Tibial nerve (tissue), 3 donors: Measurements from ENCODE around the gene MRPL44.

Source experiments
- CTCF ChIP-seq, 5 experiments: fragments of 200-600 bp in 3 of 5; fragments of 450-650 bp in 2 of 5; sonication (generic) in 3 of 5; IDR thresholded peaks; one replicate each; pipeline ENCODE4 v1.5.1; 2016 to 2019; ENCODE audit warnings: antibody characterized with exemption in 5 of 5, mild to moderate bottlenecking in 3 of 5, moderate library complexity in 2 of 5
- POLR2A ChIP-seq, 2 donors: fragments of 450-650 bp; IDR thresholded peaks; one replicate each; pipeline ENCODE4 v1.6.1; 2017; ENCODE audit warnings: antibody characterized with exemption in 2 of 2, mild to moderate bottlenecking in 2 of 2, moderate library complexity in 2 of 2

GRCh38 chr2:223943561-223944008 is 13.7 kb upstream of the MRPL44 start:
- no peak for TF ChIP-seq CTCF (IDR thresholded peaks at IDR 0.05)
- TF ChIP-seq POLR2A (IDR thresholded peaks at IDR 0.05) = no peak
